H1 (cell line): ENCODE results near the gene CHST2. TPM values are rescaled to one million over a fixed set of nuclear protein-coding genes. Genes with fewer than 3 reads are reported as not detected.

Experiments
- BRCA1 ChIP-seq: IDR thresholded peaks from 2 replicates; pipeline ENCODE4 v1.6.1; 2012; ENCODE audit warnings: low read depth, low read length, improper control_type of control experiment
- FOSL1 ChIP-seq: IDR thresholded peaks from 2 replicates; pipeline ENCODE4 v1.6.1; 2011; ENCODE audit warnings: mild to moderate bottlenecking, low read depth, low read length, moderate library complexity; ENCODE audit not compliant: insufficient read depth
- KDM5A ChIP-seq: fragments of 200-600 bp; IDR thresholded peaks from 2 replicates; pipeline ENCODE4 v1.7.1; 2012; ENCODE audit warnings: mild to moderate bottlenecking, low read length, inconsistent platforms, mixed read lengths
- SIN3A ChIP-seq, 2 experiments: IDR thresholded peaks in 1 of 2; conservative IDR thresholded peaks in 1 of 2; 2 replicates each; pipeline ENCODE4 v1.6.1; 2011 to 2012; ENCODE audit warnings: low read length in 2 of 2, improper control_type of control experiment in 1 of 2, low read depth in 1 of 2, mild to moderate bottlenecking in 1 of 2
- polyA plus RNA-seq, 7 experiments: library from polyadenylated mRNA; depleted of rRNA in 3 of 7; stranded (reverse) in 5 of 7; unstranded in 2 of 7; fragments of >200 nt in 5 of 7; fragments of 200-250 nt in 2 of 7; gene quantifications; 1 replicate in 5 of 7; 2 replicates in 1 of 7; 4 replicates in 1 of 7; pipeline versions ENCODE4 v1.2.1 to v1.2.3, GENCODE V29; 2011 to 2013; ENCODE audit warnings: missing spikeins in 2 of 7, mixed read lengths in 2 of 7
- total RNA-seq: library from RNA; stranded (reverse); fragmentation: NEBNext Ultra II Directional; extraction: Animal tissue kit (Norgen Biotek cat#: 25700); gene quantifications from 2 replicates; pipeline ENCODE4 v1.2.1, GENCODE V29; 2021
- TF ChIP-seq, protein P1 (sequence below): IDR thresholded peaks from 2 replicates; pipeline ENCODE4 v1.6.1; 2011; ENCODE audit warnings: low read length, improper control_type of control experiment

CHST2 gene
- total and polyA plus RNA-seq, 2 of the 8 experiments (the other 6 are each of a cell fraction or from before 2014, with no cell fraction given), result 3.2 to 15.1 TPM

DNA sequence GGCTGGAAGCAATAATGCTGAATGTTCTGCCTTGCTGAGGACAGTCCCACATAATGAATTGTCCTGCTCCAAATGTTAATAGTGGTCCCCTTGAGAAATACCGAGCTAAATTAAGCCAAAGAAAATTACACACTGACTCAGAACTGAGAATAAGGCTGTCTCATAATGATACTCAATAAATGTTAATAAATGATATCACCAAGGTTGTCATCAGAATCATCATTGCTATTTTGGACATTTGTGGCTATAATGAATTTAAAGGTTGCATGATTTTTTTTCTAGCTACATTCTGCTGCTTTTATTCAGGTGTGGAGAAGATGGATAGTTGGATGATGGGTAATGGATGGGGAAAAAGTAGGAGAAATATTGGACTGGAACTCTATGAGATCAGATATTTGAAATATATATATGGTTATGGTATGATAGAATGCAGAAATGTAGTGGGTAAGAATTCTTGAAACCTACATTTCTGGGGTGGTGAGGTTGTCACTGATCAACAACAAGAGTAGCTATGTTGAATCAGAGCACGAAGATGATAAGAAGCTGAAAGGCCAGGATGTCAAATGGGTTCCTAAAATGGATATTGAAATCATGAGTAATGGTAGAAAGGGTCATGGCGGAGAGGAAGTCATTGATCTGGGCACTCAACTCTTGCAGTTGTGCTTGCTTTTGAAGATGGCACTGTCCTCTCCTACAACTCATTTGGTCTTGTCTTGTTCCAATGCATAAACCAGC lies 12.8 kb downstream of the CHST2 start (continued):
- TF ChIP-seq KDM5A, result no peak
- no peak for TF ChIP-seq FOSL1
- TF ChIP-seq, protein P1, sequence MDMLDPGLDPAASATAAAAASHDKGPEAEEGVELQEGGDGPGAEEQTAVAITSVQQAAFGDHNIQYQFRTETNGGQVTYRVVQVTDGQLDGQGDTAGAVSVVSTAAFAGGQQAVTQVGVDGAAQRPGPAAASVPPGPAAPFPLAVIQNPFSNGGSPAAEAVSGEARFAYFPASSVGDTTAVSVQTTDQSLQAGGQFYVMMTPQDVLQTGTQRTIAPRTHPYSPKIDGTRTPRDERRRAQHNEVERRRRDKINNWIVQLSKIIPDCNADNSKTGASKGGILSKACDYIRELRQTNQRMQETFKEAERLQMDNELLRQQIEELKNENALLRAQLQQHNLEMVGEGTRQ, result no peak
- TF ChIP-seq SIN3A (conservative IDR thresholded peaks at IDR 0.05 in 1 of 2, IDR thresholded peaks at IDR 0.05 in 1 of 2; ENCODE audit: low read depth in 1 of 2, low read length in 2 of 2), result no peak
- no peak for TF ChIP-seq BRCA1
- TF ChIP-seq, all 59 proteins: peak for 0
